HL-60 (cell line): ENCODE measurements around the gene PPM1H.

Source experiments
- CTCF ChIP-seq: IDR thresholded peaks from one replicate; pipeline ENCODE4 v1.5.1; 2011; ENCODE audit warnings: low read length, control low read depth, inconsistent platforms; ENCODE audit not compliant: insufficient read depth
- GABPA ChIP-seq: IDR thresholded peaks from 2 replicates; pipeline ENCODE4 v1.6.1; 2012; ENCODE audit warnings: low read depth
- POLR2AphosphoS5 ChIP-seq: IDR thresholded peaks from 2 replicates; pipeline ENCODE4 v1.6.1; 2012; ENCODE audit warnings: low read depth
- REST ChIP-seq: IDR thresholded peaks from 2 replicates; pipeline ENCODE4 v1.6.1; 2012; ENCODE audit warnings: low read depth; ENCODE audit not compliant: insufficient replicate concordance

- TF ChIP-seq CTCF (no peak), POLR2AphosphoS5 (no peak), REST (no peak), GABPA (no peak)
These were observed 163.1 kb downstream of the PPM1H start for GRCh38 chr12:62771828-62772227.
